GM23248 (cell line): ENCODE measurements around the gene TVP23C. TPM values are rescaled to one million over a fixed set of nuclear protein-coding genes. Genes with fewer than 3 reads are reported as not detected.

Source experiments
- DNase-seq: peaks from one replicate; pipeline ENCODE4 v3.0.0-alpha.2; 2015
- H2AFZ ChIP-seq: fragments of 200-600 bp; sonication (generic); 2 replicates; pipeline ENCODE4 v1.6.1; 2016; ENCODE audit warnings: antibody characterized with exemption
- H3F3A ChIP-seq: fragments of 200-600 bp; sonication (generic); 2 replicates; pipeline ENCODE4 v1.6.1; 2016; ENCODE audit warnings: mild to moderate bottlenecking, antibody characterized with exemption, mixed run types; ENCODE audit not compliant: insufficient read depth
- H3K27ac ChIP-seq: fragments of 200-600 bp; sonication (generic); 2 replicates; pipeline ENCODE4 v1.5.1; 2016; ENCODE audit warnings: mild to moderate bottlenecking
- H3K27me3 ChIP-seq: fragments of 200-600 bp; sonication (generic); replicated peaks from 2 replicates; pipeline ENCODE4 v1.6.1; 2016; ENCODE audit warnings: mild to moderate bottlenecking; ENCODE audit not compliant: insufficient read depth
- H3K36me3 ChIP-seq: fragments of 200-600 bp; sonication (generic); 2 replicates; pipeline ENCODE4 v1.6.1; 2016; ENCODE audit warnings: low read depth, mild to moderate bottlenecking
- H3K4me1 ChIP-seq: fragments of 200-600 bp; sonication (generic); 2 replicates; pipeline ENCODE4 v1.6.1; 2016; ENCODE audit warnings: mild to moderate bottlenecking; ENCODE audit not compliant: insufficient read depth
- H3K4me2 ChIP-seq: fragments of 200-600 bp; sonication (generic); one replicate; pipeline ENCODE4 v1.6.1; 2016; ENCODE audit warnings: mild to moderate bottlenecking; ENCODE audit not compliant: unreplicated experiment
- H3K4me3 ChIP-seq: fragments of 200-600 bp; sonication (generic); 2 replicates; pipeline ENCODE4 v1.5.1; 2016; ENCODE audit warnings: mild to moderate bottlenecking
- H3K79me2 ChIP-seq: fragments of 200-600 bp; sonication (generic); 2 replicates; pipeline ENCODE4 v1.6.1; 2016; ENCODE audit warnings: mild to moderate bottlenecking; ENCODE audit not compliant: insufficient read depth
- H3K9ac ChIP-seq: fragments of 200-600 bp; sonication (generic); 2 replicates; pipeline ENCODE4 v1.6.1; 2016; ENCODE audit warnings: mild to moderate bottlenecking
- H3K9me2 ChIP-seq: fragments of 200-600 bp; sonication (generic); 2 replicates; pipeline ENCODE4 v1.6.1; 2016; ENCODE audit warnings: mixed run types, mild to moderate bottlenecking, moderate library complexity; ENCODE audit not compliant: insufficient read depth
- H3K9me3 ChIP-seq: fragments of 200-600 bp; sonication (generic); one replicate; pipeline ENCODE4 v1.6.1; 2017; ENCODE audit warnings: low read depth
- H4K20me1 ChIP-seq: fragments of 200-600 bp; sonication (generic); 2 replicates; pipeline ENCODE4 v1.6.0; 2016; ENCODE audit not compliant: insufficient read depth
- EZH2 ChIP-seq: fragments of 200-600 bp; sonication (generic); IDR thresholded peaks from 2 replicates; pipeline ENCODE4 v1.6.1; 2018; ENCODE audit warnings: antibody characterized with exemption, mild to moderate bottlenecking; ENCODE audit not compliant: insufficient read depth, poor library complexity, severe bottlenecking
- EZH2phosphoT487 ChIP-seq: fragments of 200-600 bp; sonication (generic); IDR thresholded peaks from 2 replicates; pipeline ENCODE4 v1.6.1; 2018; ENCODE audit warnings: antibody characterized with exemption, moderate library complexity, mild to moderate bottlenecking, low read depth; ENCODE audit not compliant: insufficient read depth
- WGBS, 2 experiments: methylation state at CpG; one replicate each; pipeline ENCODE4 v1.1.6; 2015 to 2017; ENCODE audit warnings: low lambda C conversion rate in 2 of 2, low coverage in 1 of 2; ENCODE audit errors: missing lambda C conversion rate in 2 of 2; 5-methylcytosine and 5-hydroxymethylcytosine counted together
- in situ Hi-C: fragments of 300-500 bp; cut with MboI; formaldehyde crosslinking; loops from 2 replicates; pipeline ENCODE4 v1.15.0; 2020
- polyA plus RNA-seq: library from polyadenylated mRNA; unstranded; fragments of >200 nt; fragmentation: Nextera tagmentation; extraction: Ambion mirVana; gene quantifications from 2 replicates; pipeline ENCODE4 v1.2.1, GENCODE V29; 2016
- total RNA-seq: library from RNA; depleted of rRNA; stranded (reverse); fragments of >200 nt; shearing (Covaris generic); gene quantifications from 2 replicates; pipeline ENCODE4 v1.2.3, GENCODE V29; 2014

Gene TVP23C
- total and polyA plus RNA-seq, 2 experiments from 2014 or later = 6.7 to 9.6 TPM

DNA sequence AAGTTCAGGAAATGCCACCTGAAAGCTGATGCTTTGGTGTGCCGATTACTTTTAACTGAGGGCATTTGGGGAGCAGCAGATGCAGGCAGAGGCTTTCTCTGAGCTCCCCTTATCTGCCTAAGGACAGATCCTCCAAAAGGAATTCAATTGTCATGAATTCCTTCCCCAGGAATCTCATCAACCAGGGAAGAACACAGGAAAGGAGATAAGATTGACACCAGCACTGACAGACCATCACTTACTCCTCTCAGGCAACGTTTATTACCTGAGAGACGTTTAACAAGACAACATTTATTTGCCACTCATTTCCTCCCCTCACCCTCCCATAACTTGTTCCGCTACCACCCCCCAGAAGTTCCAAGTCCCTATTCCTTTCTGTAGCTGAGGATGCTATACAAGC, 78.2 kb downstream of the TVP23C start:
- Histone ChIP-seq H3K9me2 (no peaks in the 10 kb centered on the region), H3F3A (0 out of 2 replicates have a peak, but pooled peaks cover 1% of the 10 kb centered on the region), H3K4me2 (no peak overlapping the region), H4K20me1 (no peaks in the 10 kb centered on the region), H2AFZ (no peak overlapping the region), H3K9me3 (no peaks in the 10 kb centered on the region), H3K36me3 (no peaks in the 10 kb centered on the region), H3K4me3 (no peak overlapping the region), H3K27me3 (no peaks in the 10 kb centered on the region), H3K27ac (no peak overlapping the region), H3K79me2 (no peaks in the 10 kb centered on the region), H3K4me1 (peaks cover 3% of the 10 kb centered on the region), H3K9ac (no peak overlapping the region)
- WGBS, 2 experiments = 49 to 55% methylated on average over 4 of the region's 4 CpGs
- TF ChIP-seq EZH2phosphoT487 = no peak
- TF ChIP-seq EZH2 = no peak
- in situ Hi-C loops = no loop called here
- no peak for DNase-seq

DNA sequence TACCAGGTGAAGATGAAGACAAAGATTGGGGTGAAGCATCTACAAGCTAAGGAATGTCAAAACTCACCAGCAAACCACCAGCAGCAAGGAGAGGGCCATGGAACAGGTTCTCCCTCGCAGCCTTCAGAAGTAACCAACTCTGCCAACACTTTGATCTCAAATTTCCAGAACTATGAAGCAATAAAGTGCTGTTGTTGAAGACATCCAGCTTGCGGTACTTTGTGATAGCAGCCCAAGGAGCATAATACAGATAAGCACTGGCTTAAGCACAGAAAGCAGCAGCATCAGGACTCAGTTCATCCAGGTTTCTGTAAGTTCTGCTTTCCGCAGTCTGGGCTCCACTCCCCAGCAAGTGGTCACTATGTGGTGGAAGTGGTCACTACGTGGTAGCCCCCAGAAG, 79.9 kb downstream of the TVP23C start:
- Histone ChIP-seq H3K27ac (no peak overlapping the region), H3K36me3 (no peaks in the 10 kb centered on the region), H3K27me3 (no peaks in the 10 kb centered on the region), H4K20me1 (no peaks in the 10 kb centered on the region), H3K79me2 (no peaks in the 10 kb centered on the region), H3K9ac (no peak overlapping the region), H2AFZ (no peak overlapping the region), H3F3A (no peaks in the 10 kb centered on the region), H3K9me2 (no peaks in the 10 kb centered on the region), H3K4me2 (no peak overlapping the region), H3K4me3 (no peak overlapping the region), H3K4me1 (peaks cover 7% of the 10 kb centered on the region; the same call in 1 of the 2 replicates), H3K9me3 (no peaks in the 10 kb centered on the region)
- DNase-seq = no peak
- no peak for TF ChIP-seq EZH2
- no peak for TF ChIP-seq EZH2phosphoT487
- in situ Hi-C loops = no loop called here
- WGBS, 2 experiments = 26 to 30% methylated on average over 4 of the region's 4 CpGs

DNA sequence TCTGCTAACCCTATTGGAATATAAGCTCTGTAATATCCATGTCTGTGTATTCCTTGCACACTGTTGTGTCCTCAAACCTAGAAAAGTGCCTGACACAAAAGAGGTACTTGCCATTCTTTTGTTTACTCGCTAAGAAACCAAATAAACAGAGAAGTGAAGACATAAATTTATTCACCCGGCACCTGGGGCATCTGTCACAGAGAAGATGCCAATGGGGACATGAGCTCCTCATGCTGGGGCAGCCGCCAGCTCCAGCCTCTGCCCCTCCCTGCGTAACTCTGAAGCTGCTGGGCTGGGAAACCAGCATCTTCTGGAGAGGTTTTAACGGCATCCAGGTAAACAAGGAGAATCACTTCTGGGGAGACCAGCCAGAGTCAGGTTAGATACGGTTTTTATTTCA, 80.8 kb downstream of the TVP23C start:
- Histone ChIP-seq H3K36me3 (no peaks in the 10 kb centered on the region), H3K4me2 (no peak overlapping the region), H3K9me3 (no peaks in the 10 kb centered on the region), H3K4me3 (no peak overlapping the region), H3K27me3 (no peaks in the 10 kb centered on the region), H3K27ac (no peak overlapping the region), H2AFZ (no peak overlapping the region), H4K20me1 (no peaks in the 10 kb centered on the region), H3K9me2 (no peaks in the 10 kb centered on the region), H3K9ac (no peak overlapping the region), H3K4me1 (peaks cover 7% of the 10 kb centered on the region; the same call in 1 of the 2 replicates), H3K79me2 (no peaks in the 10 kb centered on the region), H3F3A (no peaks in the 10 kb centered on the region)
- TF ChIP-seq EZH2 (no peak), EZH2phosphoT487 (no peak)
- WGBS, 2 experiments = 46 to 53% methylated on average over 6 of the region's 6 CpGs
- DNase-seq = no peak
- in situ Hi-C loops = no loop called here

DNA sequence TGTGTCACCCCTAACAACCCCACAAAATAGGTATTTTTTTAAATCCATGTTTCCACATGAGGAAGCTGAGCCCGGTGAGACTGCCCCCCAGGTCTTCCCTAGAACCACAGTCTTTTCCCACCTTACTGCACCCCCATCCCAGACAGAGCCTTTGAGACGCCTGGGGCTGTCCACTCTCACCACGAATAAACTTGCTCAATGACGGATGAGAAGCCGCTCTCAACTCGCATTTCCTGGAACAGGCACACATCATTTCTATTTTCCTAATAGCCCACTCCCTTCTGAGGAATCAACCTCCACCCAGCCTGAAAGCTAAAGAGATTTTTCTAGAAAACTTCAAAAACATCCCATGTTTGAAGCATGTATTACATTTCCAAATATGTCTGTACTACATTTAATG, 81.8 kb downstream of the TVP23C start:
- no peaks in the 10 kb centered on the region for H3K36me3 ChIP-seq
- 46 to 58% methylated on average over 5 to 6 of the region's 6 CpGs for WGBS, 2 experiments
- in situ Hi-C loops = no loop called here

DNA sequence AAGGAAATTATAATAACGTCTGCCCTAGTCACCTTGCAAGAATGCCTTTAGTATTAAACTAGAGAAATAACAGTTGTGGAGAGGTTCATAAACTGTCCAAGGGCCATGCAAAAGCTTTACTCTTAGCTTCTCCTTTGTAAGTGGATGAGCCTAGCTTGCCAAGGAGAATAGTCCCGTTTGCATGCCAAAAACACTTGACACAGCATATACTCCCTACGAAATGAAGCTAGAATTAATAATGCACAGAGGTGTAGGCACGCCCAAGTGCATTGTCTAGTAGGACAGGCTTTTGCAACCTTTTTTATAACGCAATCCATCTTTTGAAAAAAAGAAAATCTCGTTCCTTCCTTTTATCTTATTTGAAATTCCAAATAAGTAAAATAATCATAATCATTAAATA, 83.1 kb downstream of the TVP23C start:
- Histone ChIP-seq H3K27ac (no peak overlapping the region), H3K4me2 (no peak overlapping the region)
- TF ChIP-seq EZH2 = no peak
- no peak for TF ChIP-seq EZH2phosphoT487

More for the DNA sequence above, 81.8 kb downstream of the TVP23C start:
- no peaks in the 10 kb centered on the region for H4K20me1 ChIP-seq
- H3K9me2 ChIP-seq = no peaks in the 10 kb centered on the region
- no peaks in the 10 kb centered on the region for H3F3A ChIP-seq
- H3K27ac ChIP-seq = no peak overlapping the region
- TF ChIP-seq EZH2phosphoT487 (no peak), EZH2 (no peak)
- no peak overlapping the region for H3K4me2 ChIP-seq
- H3K4me1 ChIP-seq = peaks cover 7% of the 10 kb centered on the region; the same call in 1 of the 2 replicates
- H2AFZ ChIP-seq = no peak overlapping the region
- H3K9ac ChIP-seq = no peak overlapping the region
- no peaks in the 10 kb centered on the region for H3K27me3 ChIP-seq
- no peak for DNase-seq
- H3K4me3 ChIP-seq = no peak overlapping the region
- no peaks in the 10 kb centered on the region for H3K9me3 ChIP-seq
- H3K79me2 ChIP-seq = no peaks in the 10 kb centered on the region

More for the DNA sequence above, 83.1 kb downstream of the TVP23C start:
- no peaks in the 10 kb centered on the region for H3K36me3 ChIP-seq
- no peak overlapping the region for H3K9ac ChIP-seq
- H3K79me2 ChIP-seq = no peaks in the 10 kb centered on the region
- no peak overlapping the region for H3K4me3 ChIP-seq
- 56 to 59% methylated on average over 6 of the region's 6 CpGs for WGBS, 2 experiments
- no peaks in the 10 kb centered on the region for H3K27me3 ChIP-seq
- H3K9me2 ChIP-seq = no peaks in the 10 kb centered on the region
- H3K9me3 ChIP-seq = no peaks in the 10 kb centered on the region
- H3K4me1 ChIP-seq = peaks cover 16% of the 10 kb centered on the region
- H4K20me1 ChIP-seq = no peaks in the 10 kb centered on the region
- H2AFZ ChIP-seq = no peak overlapping the region
- no peak for DNase-seq
- H3F3A ChIP-seq = peaks cover 7% of the 10 kb centered on the region
- in situ Hi-C loops = no loop called here
